Measurements from ENCODE around the gene SPAG16.

SPAG16 gene

DNA sequence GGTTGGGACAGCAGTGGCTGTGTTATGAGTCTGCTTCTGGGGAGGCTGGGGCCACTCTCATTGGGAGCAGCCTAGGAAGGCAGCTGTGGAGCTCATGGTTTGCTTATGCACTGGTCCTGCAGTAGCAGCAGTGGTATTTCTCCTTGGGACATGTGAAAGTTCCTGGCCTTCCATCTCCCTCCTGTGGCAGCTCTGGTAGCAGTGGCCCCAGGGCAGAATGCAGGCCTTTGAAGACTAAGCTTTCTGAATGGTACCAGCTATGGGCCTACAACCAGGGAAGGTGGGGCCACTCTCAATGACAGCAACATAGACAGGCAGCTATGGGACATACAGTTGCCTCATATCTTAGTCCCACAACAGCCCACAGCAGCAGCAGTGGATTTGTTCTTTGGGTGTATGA lies 1009.3 kb downstream of the SPAG16 start:
- Mint-ChIP-seq H3K36me3 (ENCODE audit: insufficient read depth) (no peaks in the 10 kb centered on the region), H3K4me3 (no peak overlapping the region), H3K9me3 (peaks cover 20% of the 10 kb centered on the region), H3K4me1 (no peaks in the 10 kb centered on the region), H3K27me3 (no peaks in the 10 kb centered on the region), H3K27ac (ENCODE audit: low read depth) (no peak overlapping the region)
- DNase-seq (ENCODE audit: low spot score in 2 of 2) (no peak), ATAC-seq (replicated peaks; ENCODE audit: extremely low read depth, poor library complexity, severe bottlenecking) (no peak)

DNA sequence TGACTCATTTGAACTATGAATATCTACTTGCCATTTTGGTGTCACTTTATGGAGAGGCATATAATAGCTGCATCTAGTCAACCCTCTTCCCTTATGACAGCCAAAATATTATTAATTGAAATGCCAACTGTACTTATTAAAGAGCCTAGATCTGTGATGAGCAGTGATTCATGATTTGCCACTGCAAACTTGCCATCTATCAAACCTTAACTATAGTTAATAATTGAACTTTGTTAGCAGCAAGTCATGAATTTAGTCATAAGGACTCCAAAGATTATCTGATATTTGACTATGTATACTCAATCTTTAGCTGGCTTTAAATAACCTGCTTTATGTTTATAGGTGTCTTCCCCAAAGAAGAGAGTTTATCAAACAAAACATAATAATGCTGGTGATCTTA lies 1010.2 kb downstream of the SPAG16 start:
- no peak for ATAC-seq (replicated peaks; ENCODE audit: extremely low read depth, poor library complexity, severe bottlenecking)
- no peak overlapping the region for H3K4me3 Mint-ChIP-seq
- no peaks in the 10 kb centered on the region for H3K27me3 Mint-ChIP-seq
- peaks cover 20% of the 10 kb centered on the region for H3K9me3 Mint-ChIP-seq
- H3K36me3 Mint-ChIP-seq (ENCODE audit: insufficient read depth) = no peaks in the 10 kb centered on the region
- no peak for DNase-seq (ENCODE audit: low spot score in 2 of 2)
- no peaks in the 10 kb centered on the region for H3K4me1 Mint-ChIP-seq
- no peak overlapping the region for H3K27ac Mint-ChIP-seq (ENCODE audit: low read depth)

GRCh38 chr2:214297423-214297822 lies 1013.2 kb downstream of the SPAG16 start:
- no peak overlapping the region for H3K4me3 Mint-ChIP-seq
- no peak overlapping the region for H3K27ac Mint-ChIP-seq (ENCODE audit: low read depth)
- H3K9me3 Mint-ChIP-seq = peaks cover 8% of the 10 kb centered on the region
- H3K36me3 Mint-ChIP-seq (ENCODE audit: insufficient read depth) = no peaks in the 10 kb centered on the region
- no peaks in the 10 kb centered on the region for H3K27me3 Mint-ChIP-seq
- ATAC-seq (replicated peaks; ENCODE audit: extremely low read depth, poor library complexity, severe bottlenecking) (no peak), DNase-seq (ENCODE audit: low spot score in 2 of 2) (no peak)
- H3K4me1 Mint-ChIP-seq = no peaks in the 10 kb centered on the region

GRCh38 chr2:214310319-214310718 lies 1026.1 kb downstream of the SPAG16 start:
- Mint-ChIP-seq H3K27ac (ENCODE audit: low read depth) (no peak overlapping the region), H3K4me1 (no peaks in the 10 kb centered on the region), H3K36me3 (ENCODE audit: insufficient read depth) (no peaks in the 10 kb centered on the region), H3K27me3 (no peaks in the 10 kb centered on the region), H3K9me3 (peaks cover 31% of the 10 kb centered on the region), H3K4me3 (no peak overlapping the region)
- DNase-seq (ENCODE audit: low spot score in 2 of 2) (no peak), ATAC-seq (replicated peaks; ENCODE audit: extremely low read depth, poor library complexity, severe bottlenecking) (no peak)

GRCh38 chr2:214311031-214311533 lies 1026.8 kb downstream of the SPAG16 start:
- H3K27ac Mint-ChIP-seq (ENCODE audit: low read depth) = no peak overlapping the region
- DNase-seq (ENCODE audit: low spot score in 2 of 2) (no peak), ATAC-seq (replicated peaks; ENCODE audit: extremely low read depth, poor library complexity, severe bottlenecking) (no peak)
- no peak overlapping the region for H3K4me3 Mint-ChIP-seq
- H3K9me3 Mint-ChIP-seq = peaks cover 26% of the 10 kb centered on the region
- no peaks in the 10 kb centered on the region for H3K36me3 Mint-ChIP-seq (ENCODE audit: insufficient read depth)
- no peaks in the 10 kb centered on the region for H3K4me1 Mint-ChIP-seq
- no peaks in the 10 kb centered on the region for H3K27me3 Mint-ChIP-seq

GRCh38 chr2:214311931-214312749 lies 1027.9 kb downstream of the SPAG16 start:
- no peak overlapping the region for H3K27ac Mint-ChIP-seq (ENCODE audit: low read depth)
- H3K4me3 Mint-ChIP-seq = no peak overlapping the region
- no peaks in the 10 kb centered on the region for H3K4me1 Mint-ChIP-seq
- H3K36me3 Mint-ChIP-seq (ENCODE audit: insufficient read depth) = no peaks in the 10 kb centered on the region
- no peak for ATAC-seq (replicated peaks; ENCODE audit: extremely low read depth, poor library complexity, severe bottlenecking)
- H3K9me3 Mint-ChIP-seq = peaks cover 16% of the 10 kb centered on the region
- H3K27me3 Mint-ChIP-seq = no peaks in the 10 kb centered on the region
- DNase-seq (ENCODE audit: low spot score in 2 of 2) = no peak

DNA sequence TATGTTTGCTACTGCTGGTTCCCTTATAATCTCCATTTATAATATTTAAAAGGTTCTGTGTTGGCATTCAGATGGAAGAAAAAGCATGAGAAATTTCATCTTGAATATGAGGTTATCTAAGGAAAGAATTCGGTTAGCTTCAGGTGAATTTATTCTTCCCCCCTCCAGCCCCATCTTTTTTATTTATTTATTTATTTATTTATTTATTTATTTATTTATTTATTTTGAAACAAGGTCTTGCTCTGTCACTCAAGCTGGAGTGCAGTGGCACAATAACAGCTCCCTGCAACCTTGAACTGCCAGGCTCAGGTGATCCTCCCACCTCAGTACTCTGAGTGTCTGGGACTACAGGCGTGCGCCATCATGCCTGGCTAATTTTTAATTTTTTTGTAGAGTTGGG lies 1031.1 kb downstream of the SPAG16 start:
- Mint-ChIP-seq H3K4me3 (no peak overlapping the region), H3K4me1 (no peaks in the 10 kb centered on the region), H3K36me3 (ENCODE audit: insufficient read depth) (no peaks in the 10 kb centered on the region), H3K9me3 (peaks cover 6% of the 10 kb centered on the region), H3K27ac (ENCODE audit: low read depth) (no peak overlapping the region), H3K27me3 (no peaks in the 10 kb centered on the region)
- DNase-seq (ENCODE audit: low spot score in 2 of 2) = no peak
- no peak for ATAC-seq (replicated peaks; ENCODE audit: extremely low read depth, poor library complexity, severe bottlenecking)

- H3K4me3 Mint-ChIP-seq = no peak overlapping the region
Measured at GRCh38 chr2:214320211-214320610, 1035.9 kb downstream of the SPAG16 start.

DNA sequence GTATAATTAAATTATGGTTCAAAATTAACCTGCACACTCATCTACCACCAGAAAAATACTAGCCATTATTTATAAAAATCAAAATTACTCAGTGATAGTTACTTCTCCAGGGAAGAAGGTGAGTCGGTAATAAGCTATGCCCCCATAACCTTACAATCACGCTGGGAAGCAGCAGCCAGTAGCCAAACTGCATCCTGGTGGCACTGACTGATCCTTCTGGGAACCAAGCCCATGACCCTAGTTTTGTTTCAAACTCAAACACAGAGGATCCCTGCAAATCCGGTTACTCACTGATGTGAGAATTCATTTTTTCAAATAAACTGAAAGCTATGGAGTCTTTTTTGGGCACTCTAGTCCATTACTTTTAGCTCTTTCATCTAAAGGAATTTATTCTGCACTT lies 1038.4 kb downstream of the SPAG16 start:
- H3K4me3 Mint-ChIP-seq = no peak overlapping the region
- H3K4me1 Mint-ChIP-seq = no peaks in the 10 kb centered on the region
- peaks cover 13% of the 10 kb centered on the region for H3K9me3 Mint-ChIP-seq
- ATAC-seq (replicated peaks; ENCODE audit: extremely low read depth, poor library complexity, severe bottlenecking) (no peak), DNase-seq (ENCODE audit: low spot score in 2 of 2) (no peak)
- H3K36me3 Mint-ChIP-seq (ENCODE audit: insufficient read depth) = no peaks in the 10 kb centered on the region
- H3K27ac Mint-ChIP-seq (ENCODE audit: low read depth) = no peak overlapping the region
- no peaks in the 10 kb centered on the region for H3K27me3 Mint-ChIP-seq

More at GRCh38 chr2:214320211-214320610, 1035.9 kb downstream of the SPAG16 start:
- Mint-ChIP-seq H3K27me3 (no peaks in the 10 kb centered on the region), H3K36me3 (ENCODE audit: insufficient read depth) (no peaks in the 10 kb centered on the region), H3K4me1 (no peaks in the 10 kb centered on the region), H3K9me3 (peaks cover 6% of the 10 kb centered on the region), H3K27ac (ENCODE audit: low read depth) (no peak overlapping the region)
- DNase-seq (ENCODE audit: low spot score in 2 of 2) (no peak), ATAC-seq (replicated peaks; ENCODE audit: extremely low read depth, poor library complexity, severe bottlenecking) (no peak)

DNA sequence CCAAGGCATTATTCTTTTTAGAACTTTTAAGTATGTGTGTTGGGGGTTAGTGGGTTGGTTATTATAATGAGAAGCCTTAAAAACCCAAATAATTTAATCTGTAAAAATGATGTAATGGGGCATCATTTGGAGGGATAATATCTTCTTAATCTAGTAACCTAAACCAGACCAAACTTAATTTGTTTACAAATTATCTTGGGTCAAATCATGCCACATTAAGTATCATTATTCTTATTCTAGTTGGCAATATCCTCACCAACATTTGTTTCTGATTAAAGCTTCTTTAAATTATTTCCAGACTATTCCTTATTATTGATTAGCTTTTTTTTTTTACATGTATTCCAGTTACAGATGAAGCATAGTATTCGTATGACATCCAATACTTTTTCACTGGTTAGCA lies 1041.1 kb downstream of the SPAG16 start:
- DNase-seq (ENCODE audit: low spot score in 2 of 2) (no peak), ATAC-seq (replicated peaks; ENCODE audit: extremely low read depth, poor library complexity, severe bottlenecking) (no peak)
- Mint-ChIP-seq H3K4me3 (no peak overlapping the region), H3K36me3 (ENCODE audit: insufficient read depth) (no peaks in the 10 kb centered on the region), H3K27me3 (no peaks in the 10 kb centered on the region), H3K9me3 (peaks cover 7% of the 10 kb centered on the region), H3K4me1 (no peaks in the 10 kb centered on the region), H3K27ac (ENCODE audit: low read depth) (no peak overlapping the region)

GRCh38 chr2:214328941-214329340 lies 1044.7 kb downstream of the SPAG16 start:
- Mint-ChIP-seq H3K4me1 (no peaks in the 10 kb centered on the region), H3K27me3 (no peaks in the 10 kb centered on the region), H3K4me3 (no peak overlapping the region), H3K27ac (ENCODE audit: low read depth) (no peak overlapping the region), H3K36me3 (ENCODE audit: insufficient read depth) (no peaks in the 10 kb centered on the region), H3K9me3 (peaks cover 7% of the 10 kb centered on the region)
- ATAC-seq (replicated peaks; ENCODE audit: extremely low read depth, poor library complexity, severe bottlenecking) (no peak), DNase-seq (ENCODE audit: low spot score in 2 of 2) (no peak)

- no peaks in the 10 kb centered on the region for H3K27me3 Mint-ChIP-seq
- no peak for DNase-seq (ENCODE audit: low spot score in 2 of 2)
- H3K27ac Mint-ChIP-seq (ENCODE audit: low read depth) = no peak overlapping the region
- H3K4me3 Mint-ChIP-seq = no peak overlapping the region
- H3K9me3 Mint-ChIP-seq = peaks cover 5% of the 10 kb centered on the region
- peaks cover 2% of the 10 kb centered on the region for H3K36me3 Mint-ChIP-seq (ENCODE audit: insufficient read depth)
- ATAC-seq (replicated peaks; ENCODE audit: extremely low read depth, poor library complexity, severe bottlenecking) = no peak
- H3K4me1 Mint-ChIP-seq = no peaks in the 10 kb centered on the region
Measured at GRCh38 chr2:214341646-214342045, 1057.4 kb downstream of the SPAG16 start.

- Mint-ChIP-seq H3K4me1 (no peaks in the 10 kb centered on the region), H3K36me3 (ENCODE audit: insufficient read depth) (no peaks in the 10 kb centered on the region), H3K9me3 (peaks cover 12% of the 10 kb centered on the region), H3K4me3 (no peak overlapping the region), H3K27ac (ENCODE audit: low read depth) (no peak overlapping the region), H3K27me3 (no peaks in the 10 kb centered on the region)
- DNase-seq (ENCODE audit: low spot score in 2 of 2) = no peak
- ATAC-seq (replicated peaks; ENCODE audit: extremely low read depth, poor library complexity, severe bottlenecking) = no peak
Measured at GRCh38 chr2:214358506-214358905, 1074.2 kb downstream of the SPAG16 start.
